Esophagus squamous epithelium (tissue), 4 donors: ENCODE measurements around the gene MGST3.

Experiments used
- CTCF ChIP-seq, 6 experiments: fragments of 450-650 bp in 4 of 6; fragments of 200-600 bp in 2 of 6; sonication (generic) in 2 of 6; IDR thresholded peaks; one replicate each; pipeline ENCODE4 v1.5.1; 2016 to 2019; ENCODE audit warnings: antibody characterized with exemption in 6 of 6, mild to moderate bottlenecking in 4 of 6, moderate library complexity in 4 of 6
- POLR2A ChIP-seq, 4 donors: fragments of 450-650 bp; IDR thresholded peaks; one replicate each; pipeline ENCODE4 v1.6.1; 2017; ENCODE audit warnings: antibody characterized with exemption in 4 of 4, mild to moderate bottlenecking in 4 of 4, moderate library complexity in 3 of 4

GRCh38 chr1:165632152-165632469 lies 1.1 kb downstream of the MGST3 start:
- no peak for TF ChIP-seq CTCF (IDR thresholded peaks at IDR 0.05)
- no peak for TF ChIP-seq POLR2A (IDR thresholded peaks at IDR 0.05)
